GM19455 (cell line): ENCODE data around the gene GRIP2.
"Not testable (repeated sequence)": the region's sequence is repeated elsewhere in the genome, so short reads cannot be mapped to it uniquely, and the experiment has no call there.

Source experiments
- ATAC-seq: cut with Tn5 transposase; IDR thresholded peaks from one replicate; pipeline ENCODE4 v1.9.1; 2021; ENCODE audit not compliant: unreplicated experiment

Gene GRIP2

GRCh38 chr3:14522768-14523167 lies 17.4 kb downstream of the GRIP2 start:
- ATAC-seq, result no peak

GRCh38 chr3:14522129-14522691 lies 17.9 kb downstream of the GRIP2 start:
- no peak for ATAC-seq

GRCh38 chr3:14521611-14522010 lies 18.5 kb downstream of the GRIP2 start:
- no peak for ATAC-seq

GRCh38 chr3:14520967-14521366 lies 19.2 kb downstream of the GRIP2 start:
- no peak for ATAC-seq

DNA sequence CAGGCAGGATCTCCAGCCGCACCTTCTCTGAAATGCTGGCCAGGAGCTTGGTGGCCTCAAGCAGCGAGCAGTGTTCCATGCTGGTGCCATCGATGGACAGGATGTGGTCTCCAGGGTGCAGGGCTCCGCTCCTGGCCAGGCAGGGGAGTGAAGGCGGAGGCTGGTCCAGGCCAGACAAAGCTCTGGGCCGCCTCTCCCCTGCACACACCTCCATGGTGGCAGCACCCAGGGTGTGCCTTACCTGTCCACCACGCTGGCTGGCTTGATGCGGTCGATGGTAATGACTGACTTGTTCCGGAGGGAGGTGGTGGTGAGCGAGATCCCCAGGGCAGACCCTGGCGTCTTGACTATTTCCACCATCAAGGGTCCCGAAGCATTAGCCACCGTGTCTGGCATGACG lies 20.0 kb downstream of the GRIP2 start:
- ATAC-seq, result no peak

- ATAC-seq, result no peak
Measured at GRCh38 chr3:14519406-14519805, 20.7 kb downstream of the GRIP2 start.

DNA sequence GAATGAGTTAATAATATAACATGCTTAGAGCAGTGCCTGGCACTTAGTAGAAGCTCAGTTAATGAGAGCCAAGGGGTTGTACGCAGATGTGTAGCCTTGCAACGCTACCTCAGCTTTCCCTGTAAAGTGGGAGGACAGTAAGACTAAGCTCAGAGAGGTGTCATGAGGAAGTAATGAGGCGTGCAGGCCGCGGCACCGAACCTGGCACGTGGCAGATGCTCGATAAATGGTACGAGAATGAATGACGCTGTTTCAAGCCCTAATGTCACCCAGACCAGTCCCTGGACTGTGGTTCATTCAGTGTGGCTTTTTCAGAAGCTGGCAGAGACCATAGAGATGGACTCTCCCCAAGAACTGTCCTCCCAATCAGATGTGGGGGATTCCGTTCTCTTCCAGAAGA lies 21.2 kb downstream of the GRIP2 start:
- ATAC-seq, result no peak

GRCh38 chr3:14518432-14518802 lies 21.7 kb downstream of the GRIP2 start:
- ATAC-seq, result no peak

DNA sequence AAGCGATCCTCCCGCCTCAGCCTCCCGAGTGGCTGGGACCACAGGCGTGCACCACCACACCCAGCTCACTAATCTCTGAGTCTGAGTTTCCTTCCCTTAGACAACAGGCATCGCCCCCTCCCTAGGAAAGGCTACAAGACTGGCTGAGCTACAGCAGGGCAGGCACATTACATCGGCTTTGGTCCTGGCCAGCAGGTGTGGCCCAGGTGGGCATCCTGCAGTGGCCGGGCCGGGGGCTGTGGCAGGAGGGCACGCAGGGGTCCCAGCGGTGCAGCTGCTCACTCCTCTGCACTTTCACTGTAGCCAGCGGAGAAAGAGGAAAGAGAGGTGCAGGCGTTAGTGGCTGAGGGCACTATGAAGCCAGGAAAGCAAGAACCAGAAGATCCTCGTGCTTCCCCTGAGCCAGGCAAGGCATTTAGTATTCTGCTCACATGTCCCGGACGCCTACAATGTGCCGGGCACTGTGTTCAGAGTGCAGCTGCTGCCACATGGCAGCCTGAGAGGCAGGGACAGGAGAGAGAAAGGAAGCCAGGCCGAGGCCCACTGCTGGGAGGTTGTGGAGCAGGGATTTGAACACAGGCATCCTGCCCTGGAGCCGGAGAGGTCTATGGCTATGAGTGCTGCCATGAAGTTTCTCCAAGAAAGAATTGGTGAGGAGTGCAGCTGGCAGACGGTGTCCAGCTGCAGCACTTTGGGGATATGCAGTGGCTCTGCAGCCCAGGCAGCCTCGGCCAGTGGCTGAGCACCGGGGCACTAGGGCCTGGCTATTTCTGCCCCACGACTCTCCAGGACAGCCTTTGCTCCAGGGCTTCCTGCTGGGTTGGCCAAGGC lies 22.3 kb downstream of the GRIP2 start:
- no peak for ATAC-seq

DNA sequence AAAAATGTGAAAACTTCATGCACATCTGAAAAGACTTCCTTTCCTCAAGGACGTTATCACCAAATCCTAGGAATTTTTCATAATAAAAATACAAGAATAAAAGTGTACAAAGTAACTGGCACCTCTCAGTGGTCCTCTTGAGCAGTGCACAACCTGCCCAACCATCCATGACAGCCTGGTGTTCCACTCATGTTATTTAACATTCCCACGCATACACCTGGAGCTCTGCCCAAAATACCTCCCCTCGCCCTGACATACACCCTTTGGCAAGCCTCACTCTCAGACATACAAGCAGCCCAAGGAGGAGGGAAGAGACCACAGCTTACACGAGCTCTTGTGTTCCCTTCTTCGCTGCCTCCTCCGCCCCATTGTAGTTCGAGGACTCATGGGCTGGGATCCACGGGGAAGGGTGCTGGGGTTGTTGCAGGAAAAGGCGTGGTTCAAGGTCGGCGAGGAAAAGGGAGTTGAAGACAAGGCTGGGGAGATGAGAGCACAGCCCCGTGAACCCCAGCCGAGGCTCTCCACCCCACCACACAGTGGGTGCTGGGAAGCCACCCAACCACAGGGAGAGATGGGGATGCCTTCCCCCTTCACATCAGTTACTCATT lies 23.3 kb downstream of the GRIP2 start:
- no peak for ATAC-seq

DNA sequence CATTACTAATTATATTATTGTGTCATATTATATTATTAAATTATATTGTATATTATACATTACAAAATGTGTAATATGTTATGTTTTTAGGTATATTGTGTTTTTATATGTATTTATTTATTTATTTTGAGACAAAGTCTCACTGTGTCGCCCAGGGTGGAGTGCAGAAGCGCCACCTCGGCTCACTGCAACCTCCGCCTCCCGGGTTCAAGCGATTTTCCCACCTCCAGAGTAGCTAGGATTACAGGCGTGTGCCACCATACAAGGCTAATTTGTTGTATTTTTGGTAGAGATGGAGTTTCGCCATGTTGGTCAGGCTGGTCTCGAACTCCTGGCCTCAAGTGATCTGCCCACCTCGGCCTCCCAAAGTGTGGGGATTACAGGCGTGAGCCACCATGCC lies 24.6 kb downstream of the GRIP2 start:
- ATAC-seq, result not testable (repeated sequence)

- ATAC-seq, result no peak
Measured at GRCh38 chr3:14514323-14514720, 25.8 kb downstream of the GRIP2 start.

DNA sequence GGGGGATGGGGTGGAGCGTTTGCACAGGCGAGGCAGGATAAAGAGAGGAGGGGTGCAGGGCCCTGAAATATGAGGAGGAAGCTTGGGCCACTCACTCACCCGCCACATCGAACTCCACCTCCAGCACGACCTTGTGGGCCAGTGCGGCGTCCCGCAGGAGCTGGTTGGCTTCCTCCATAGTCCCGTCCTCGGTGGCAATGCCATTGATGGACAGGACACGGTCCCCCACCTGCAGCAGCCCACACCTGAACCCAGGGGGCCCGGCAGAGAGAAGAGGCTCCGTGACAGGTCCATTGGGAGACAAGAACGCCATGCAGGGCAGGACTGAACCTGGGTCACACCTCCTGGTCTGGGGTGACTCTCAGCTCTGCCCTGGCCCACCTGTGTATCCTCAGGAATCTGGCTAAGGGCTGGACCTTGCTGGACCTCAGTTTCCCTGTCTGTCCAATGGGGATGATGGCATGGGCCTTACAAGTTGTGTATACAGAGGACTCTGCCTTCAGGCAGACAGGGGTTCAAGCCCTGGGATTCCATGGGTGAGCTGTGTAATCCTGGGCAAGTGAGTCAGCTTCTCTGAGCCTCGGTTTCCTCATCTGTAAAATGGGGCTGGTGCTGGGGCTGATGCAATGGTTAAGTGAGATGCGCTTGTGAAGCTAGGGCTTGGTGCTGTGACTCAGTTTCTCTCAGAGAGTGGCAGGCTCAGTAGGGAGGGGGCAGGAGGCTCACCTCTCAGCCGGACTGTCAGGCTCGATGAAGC lies 26.4 kb downstream of the GRIP2 start:
- no peak for ATAC-seq

DNA sequence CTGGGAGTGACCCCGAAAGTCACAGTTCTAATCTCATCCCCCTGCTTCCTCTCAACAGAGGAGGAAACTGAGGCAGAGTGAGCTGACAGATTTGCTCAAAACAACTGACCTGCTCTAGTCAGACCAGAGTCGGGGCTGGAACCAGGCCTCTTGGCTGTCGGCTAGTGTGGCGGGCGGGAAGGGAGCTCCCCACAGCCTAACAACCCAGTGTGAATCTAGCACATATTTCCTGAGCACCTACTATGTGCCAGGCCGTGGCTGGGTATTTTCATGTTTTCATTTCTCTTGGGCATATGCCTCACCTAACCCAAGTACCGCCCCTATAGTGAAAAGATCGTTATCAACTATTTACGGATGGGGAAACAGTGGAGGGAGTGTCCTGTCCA lies 27.2 kb downstream of the GRIP2 start:
- no peak for ATAC-seq

GRCh38 chr3:14512281-14512941 lies 27.7 kb downstream of the GRIP2 start:
- ATAC-seq, result no peak

DNA sequence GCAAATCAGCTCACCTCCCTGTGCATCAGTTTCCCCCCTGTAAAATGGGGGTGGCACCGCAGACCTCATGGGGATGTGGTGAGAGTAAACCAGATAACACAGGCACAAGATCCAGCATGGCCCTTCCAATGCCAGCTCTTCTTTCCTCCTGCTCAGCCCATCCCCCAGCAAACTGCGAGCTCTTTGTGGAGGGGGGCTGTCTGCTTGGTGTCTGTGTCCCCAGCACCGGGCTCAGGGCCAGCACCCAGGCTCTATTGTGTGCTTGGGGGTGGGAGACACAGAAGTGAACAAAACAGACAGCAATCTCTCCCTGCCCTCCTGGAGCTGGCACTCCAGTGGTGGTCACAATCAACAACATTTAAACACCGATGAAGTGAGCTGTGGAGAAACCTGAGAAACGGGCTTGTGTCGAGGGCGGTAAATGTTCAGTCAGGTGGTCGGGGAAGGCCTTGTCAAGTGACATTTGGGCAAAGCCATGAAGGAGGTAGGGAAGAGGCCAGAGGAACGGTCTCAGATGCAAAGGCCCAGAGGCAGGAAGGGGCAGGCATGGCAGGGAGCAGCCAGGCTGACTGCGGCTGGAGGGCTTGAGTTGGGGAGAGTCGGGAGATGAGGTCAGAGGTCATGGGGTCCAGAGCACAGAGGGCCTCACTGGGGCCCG lies 28.4 kb downstream of the GRIP2 start:
- ATAC-seq, result no peak

GRCh38 chr3:14510838-14511622 lies 29.1 kb downstream of the GRIP2 start:
- ATAC-seq, result no peak

DNA sequence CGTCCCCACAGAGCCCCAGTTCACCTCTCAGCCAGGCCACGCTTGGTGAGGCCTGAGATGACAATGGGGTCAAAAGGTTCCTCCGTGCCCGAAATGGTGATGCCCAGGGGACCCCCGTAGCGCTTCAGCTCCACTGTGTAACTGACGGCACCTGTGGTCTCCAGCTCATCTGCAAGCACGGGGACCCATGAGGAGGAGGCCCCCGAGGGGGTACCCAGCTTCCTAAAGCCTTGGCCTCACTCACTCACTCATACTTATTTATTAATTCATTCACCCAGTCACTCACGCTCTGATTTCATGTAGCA lies 30.4 kb downstream of the GRIP2 start:
- no peak for ATAC-seq

GRCh38 chr3:14508966-14509795 lies 31.0 kb downstream of the GRIP2 start:
- no peak for ATAC-seq
